OCI-LY7 (cell line): ENCODE results near the gene CAMK2N1. TPM values are rescaled to one million over a fixed set of nuclear protein-coding genes. Genes with fewer than 3 reads are reported as not detected.

Experiments used
- BruUV-seq: library from RNA; stranded (reverse); fragments of 400-500 nt; replicated peaks from 2 replicates; lab custom pipeline; 2021; lab: Mats Ljungman, UMichigan
- CTCF ChIA-PET: fragments of 300-600 bp; sonication (Branson Sonifier 250); formaldehyde crosslinking; loops from one replicate; lab custom pipeline; 2022; ENCODE audit warnings: antibody characterized with exemption; ENCODE audit not compliant: unreplicated experiment; lab: Charles Lee
- POLR2A ChIA-PET: fragments of 300-600 bp; sonication (Branson Sonifier 250); formaldehyde crosslinking; loops from one replicate; lab custom pipeline; 2022; ENCODE audit warnings: antibody characterized with exemption; lab: Charles Lee
- DNase-seq: peaks from one replicate; pipeline ENCODE4 v3.0.0-alpha.2; 2015; ENCODE audit warnings: low spot score
- H2AFZ ChIP-seq: fragments of 200-600 bp; sonication (generic), shearing (Covaris generic); 2 replicates; pipeline ENCODE4 v1.6.1; 2014; ENCODE audit warnings: mild to moderate bottlenecking, antibody characterized with exemption, low read length, moderate library complexity
- H3K27ac ChIP-seq: fragments of 200-600 bp; sonication (generic); 2 replicates; pipeline ENCODE4 v1.5.1; 2014; ENCODE audit warnings: mixed run types, low read depth, mild to moderate bottlenecking, moderate library complexity, low read length, inconsistent platforms; ENCODE audit not compliant: poor library complexity, severe bottlenecking
- H3K36me3 ChIP-seq: fragments of 200-600 bp; sonication (generic); 2 replicates; pipeline ENCODE4 v1.6.1; 2014; ENCODE audit warnings: mild to moderate bottlenecking, antibody characterized with exemption, low read length, moderate library complexity, mixed read lengths; ENCODE audit not compliant: insufficient read depth
- H3K4me1 ChIP-seq: fragments of 200-600 bp; sonication (generic); 2 replicates; pipeline ENCODE4 v1.5.1; 2014; ENCODE audit warnings: mild to moderate bottlenecking, low read length; ENCODE audit not compliant: insufficient read depth, poor library complexity, severe bottlenecking
- H3K4me2 ChIP-seq: fragments of 200-600 bp; sonication (generic); 2 replicates; pipeline ENCODE4 v1.6.1; 2014; ENCODE audit warnings: mild to moderate bottlenecking, low read length
- H3K4me3 ChIP-seq: fragments of 200-600 bp; sonication (generic); 2 replicates; pipeline ENCODE4 v1.5.1; 2014; ENCODE audit warnings: mild to moderate bottlenecking, low read depth, low read length; ENCODE audit not compliant: poor library complexity, severe bottlenecking
- H3K79me2 ChIP-seq: fragments of 200-600 bp; sonication (generic); 2 replicates; pipeline ENCODE4 v1.6.1; 2016; ENCODE audit warnings: low read depth, mild to moderate bottlenecking, low read length, moderate library complexity, mixed read lengths; ENCODE audit not compliant: insufficient read depth
- H3K9me2 ChIP-seq: fragments of 200-600 bp; sonication (generic); 2 replicates; pipeline ENCODE4 v1.6.1; 2016; ENCODE audit warnings: mild to moderate bottlenecking, low read length, mixed read lengths; ENCODE audit not compliant: insufficient read depth
- H3K9me3 ChIP-seq: fragments of 200-600 bp; sonication (generic); 2 replicates; pipeline ENCODE4 v1.6.1; 2014; ENCODE audit warnings: mild to moderate bottlenecking, mixed run types, low read length, mixed read lengths
- H4K20me1 ChIP-seq: fragments of 200-600 bp; sonication (generic); 2 replicates; pipeline ENCODE4 v1.6.1; 2014; ENCODE audit warnings: mild to moderate bottlenecking, antibody characterized with exemption, low read length, moderate library complexity, mixed read lengths; ENCODE audit not compliant: insufficient read depth
- EZH2phosphoT487 ChIP-seq: fragments of 200-600 bp; sonication (generic); IDR thresholded peaks from 2 replicates; pipeline ENCODE4 v1.6.1; 2018; ENCODE audit warnings: low read depth, borderline replicate concordance, mild to moderate bottlenecking, mixed run types, antibody characterized with exemption, low read length, moderate library complexity, mixed read lengths
- intact Hi-C: fragments of 100-400 bp; cut with micrococcal nuclease; formaldehyde crosslinking; loops from one replicate; pipeline ENCODE4 v1.10.0; 2022; ENCODE audit not compliant: unreplicated experiment
- total RNA-seq, 2 experiments: library from RNA; depleted of rRNA in 1 of 2; stranded (reverse); fragments of >200 nt in 1 of 2; shearing (Covaris generic) in 1 of 2; gene quantifications; 2 replicates each; pipeline ENCODE4 v1.2.3, GENCODE V29; 2014 to 2022
- TF ChIP-seq, protein P1 (sequence below): fragments of 200-600 bp; sonication (generic); conservative IDR thresholded peaks from 2 replicates; pipeline ENCODE4 v1.5.1; 2014; ENCODE audit warnings: mild to moderate bottlenecking, antibody characterized with exemption, low read length, moderate library complexity, mixed read lengths

Gene CAMK2N1
- total RNA-seq, 2 experiments from 2014 or later = not detected

DNA sequence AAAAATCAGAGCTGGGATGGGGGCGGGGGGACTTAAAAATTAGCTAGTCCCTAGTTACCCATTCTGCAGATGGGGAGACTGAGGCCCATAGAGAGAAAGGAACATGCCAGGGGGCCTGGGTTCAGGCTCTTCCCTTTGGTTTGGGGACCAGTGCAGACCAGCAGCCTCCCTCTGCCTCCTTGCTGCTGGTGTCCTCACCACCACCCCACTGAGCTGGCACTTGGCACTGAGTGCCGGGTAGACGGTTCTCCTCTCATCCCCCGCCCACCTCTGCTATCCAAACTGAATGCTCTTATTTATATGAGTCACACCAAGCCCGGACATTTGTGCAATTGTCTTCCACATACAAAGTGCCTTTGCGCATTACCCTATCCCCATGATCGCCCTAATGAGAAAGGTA lies 39.2 kb downstream of the CAMK2N1 start:
- Histone ChIP-seq H3K4me1 (no peaks in the 10 kb centered on the region), H3K79me2 (no peaks in the 10 kb centered on the region), H3K36me3 (no peaks in the 10 kb centered on the region), H4K20me1 (no peaks in the 10 kb centered on the region), H3K27ac (no peak overlapping the region), H2AFZ (no peak overlapping the region), H3K4me2 (no peak overlapping the region), H3K4me3 (no peak overlapping the region), H3K9me2 (no peaks in the 10 kb centered on the region), H3K9me3 (no peaks in the 10 kb centered on the region)
- TF ChIP-seq, protein P1, sequence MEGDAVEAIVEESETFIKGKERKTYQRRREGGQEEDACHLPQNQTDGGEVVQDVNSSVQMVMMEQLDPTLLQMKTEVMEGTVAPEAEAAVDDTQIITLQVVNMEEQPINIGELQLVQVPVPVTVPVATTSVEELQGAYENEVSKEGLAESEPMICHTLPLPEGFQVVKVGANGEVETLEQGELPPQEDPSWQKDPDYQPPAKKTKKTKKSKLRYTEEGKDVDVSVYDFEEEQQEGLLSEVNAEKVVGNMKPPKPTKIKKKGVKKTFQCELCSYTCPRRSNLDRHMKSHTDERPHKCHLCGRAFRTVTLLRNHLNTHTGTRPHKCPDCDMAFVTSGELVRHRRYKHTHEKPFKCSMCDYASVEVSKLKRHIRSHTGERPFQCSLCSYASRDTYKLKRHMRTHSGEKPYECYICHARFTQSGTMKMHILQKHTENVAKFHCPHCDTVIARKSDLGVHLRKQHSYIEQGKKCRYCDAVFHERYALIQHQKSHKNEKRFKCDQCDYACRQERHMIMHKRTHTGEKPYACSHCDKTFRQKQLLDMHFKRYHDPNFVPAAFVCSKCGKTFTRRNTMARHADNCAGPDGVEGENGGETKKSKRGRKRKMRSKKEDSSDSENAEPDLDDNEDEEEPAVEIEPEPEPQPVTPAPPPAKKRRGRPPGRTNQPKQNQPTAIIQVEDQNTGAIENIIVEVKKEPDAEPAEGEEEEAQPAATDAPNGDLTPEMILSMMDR = no peak
- no peak for TF ChIP-seq EZH2phosphoT487
- no peak for DNase-seq
- POLR2A ChIA-PET = no interaction called here
- CTCF ChIA-PET = no interaction called here
- BruUV-seq = no TSS peak
- intact Hi-C loops = no loop called here

DNA sequence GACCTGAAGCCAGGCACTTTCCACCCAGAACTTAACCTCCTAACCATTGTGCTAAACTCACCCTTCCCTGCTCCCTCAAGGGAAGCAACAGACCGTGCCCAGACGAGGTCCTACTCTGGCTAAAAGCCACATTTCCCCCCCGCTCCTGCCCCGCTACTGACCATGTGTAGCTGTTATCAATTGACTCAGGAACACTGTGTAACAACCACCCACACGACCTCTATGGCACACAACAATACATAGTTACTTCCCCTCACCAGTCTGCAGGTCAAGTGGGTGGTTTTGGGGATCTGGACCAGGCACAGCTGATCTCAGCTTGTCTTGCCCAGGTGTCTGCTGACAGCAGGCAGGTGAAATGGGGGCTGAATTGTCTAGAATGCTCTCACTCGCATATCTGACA lies 40.1 kb downstream of the CAMK2N1 start:
- POLR2A ChIA-PET = interaction anchor here (0.6 to 0.7 kb wide), 2 partner anchors 29 to 250 kb away, joined by 3 read pairs; no protein-coding TSS in a partner anchor
- CTCF ChIA-PET = interaction anchor here (0.6 kb wide), 1 partner anchor 244 kb away, joined by 3 read pairs; no protein-coding TSS in a partner anchor
- TF ChIP-seq, protein P1 = no peak
- no peak for TF ChIP-seq EZH2phosphoT487

DNA sequence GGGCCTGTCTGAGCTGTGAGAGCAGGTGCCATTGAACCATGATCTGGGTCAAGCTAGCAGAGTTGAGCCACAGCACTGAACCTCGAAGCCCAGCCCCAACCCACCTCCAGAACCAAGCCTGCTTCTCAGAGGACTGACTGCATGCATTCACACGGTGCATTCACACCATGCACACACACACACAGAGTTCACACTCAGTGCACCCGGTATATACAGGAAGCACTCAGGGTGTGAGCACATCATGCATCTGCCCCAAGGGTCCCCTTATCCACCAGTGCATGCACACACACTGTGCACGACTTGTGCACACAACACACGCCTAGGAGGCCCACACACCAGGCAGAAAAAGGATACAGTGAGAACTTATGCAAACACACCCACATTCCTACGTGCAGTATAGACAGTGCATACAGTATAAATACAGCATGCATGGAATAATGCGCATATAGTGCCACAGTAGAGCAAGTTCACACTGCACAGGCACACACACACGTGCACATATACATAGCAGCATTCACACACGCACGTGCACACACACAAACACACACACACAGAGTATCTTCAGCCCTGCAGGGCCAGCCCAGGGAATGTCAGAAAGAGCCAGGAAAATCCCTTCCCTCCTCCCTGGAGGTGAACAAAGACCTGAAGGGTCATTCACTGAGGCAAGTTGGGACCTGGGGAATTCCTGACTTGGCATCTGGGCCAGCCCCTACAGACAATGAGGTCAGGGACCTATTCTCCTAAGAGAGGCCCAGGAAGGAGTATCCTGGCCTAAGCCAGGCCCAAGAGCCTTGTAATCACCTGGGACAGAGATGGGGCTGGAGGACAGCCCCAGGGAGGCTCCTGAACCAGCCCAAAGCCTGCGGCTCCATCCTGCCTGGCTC lies 42.1 kb downstream of the CAMK2N1 start:
- ChIA-PET POLR2A (no interaction called here), CTCF (no interaction called here)
- intact Hi-C loops = no loop called here
- TF ChIP-seq EZH2phosphoT487 = no peak
- TF ChIP-seq, protein P1 = no peak
- Histone ChIP-seq H3K36me3 (no peaks in the 10 kb centered on the region), H2AFZ (no peak overlapping the region), H4K20me1 (no peaks in the 10 kb centered on the region), H3K4me3 (no peak overlapping the region), H3K9me3 (no peaks in the 10 kb centered on the region), H3K27ac (no peak overlapping the region), H3K9me2 (no peaks in the 10 kb centered on the region), H3K4me2 (no peak overlapping the region), H3K4me1 (peaks cover 5% of the 10 kb centered on the region), H3K79me2 (no peaks in the 10 kb centered on the region)
- DNase-seq = no peak
- no TSS peak for BruUV-seq

More for the DNA sequence above, 40.1 kb downstream of the CAMK2N1 start:
- no peaks in the 10 kb centered on the region for H3K4me1 ChIP-seq
- intact Hi-C loops = no loop called here
- H2AFZ ChIP-seq = no peak overlapping the region
- no peaks in the 10 kb centered on the region for H4K20me1 ChIP-seq
- no peaks in the 10 kb centered on the region for H3K36me3 ChIP-seq
- no peak overlapping the region for H3K27ac ChIP-seq
- no peaks in the 10 kb centered on the region for H3K9me2 ChIP-seq
- H3K4me3 ChIP-seq = no peak overlapping the region
- H3K4me2 ChIP-seq = no peak overlapping the region
- DNase-seq = no peak
- H3K9me3 ChIP-seq = no peaks in the 10 kb centered on the region
- H3K79me2 ChIP-seq = no peaks in the 10 kb centered on the region
- BruUV-seq = no TSS peak
